ENCODE data around the gene ARHGAP10.

DNA sequence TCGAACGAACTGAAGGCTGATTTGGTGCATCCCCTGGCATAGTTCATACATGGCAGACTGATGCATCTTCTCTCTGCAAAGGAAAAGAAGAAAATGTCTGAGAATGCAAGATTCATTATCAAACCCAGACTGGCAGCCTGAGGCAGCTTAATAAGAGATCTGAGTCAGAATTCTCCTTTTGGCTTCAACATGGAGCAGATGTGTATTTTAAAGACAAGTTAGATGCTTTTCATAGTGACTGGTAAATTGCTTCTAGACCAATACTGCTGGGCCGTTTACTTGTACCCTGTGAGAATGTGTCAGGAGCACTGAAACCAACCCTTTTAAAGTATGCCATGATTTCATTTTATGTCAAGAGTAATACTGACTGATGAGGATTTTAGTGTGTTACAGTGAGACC lies 388.3 kb downstream of the ARHGAP10 start:
- no peak for TF ChIP-seq POLR2A (IDR thresholded peaks at IDR 0.05)
- TF ChIP-seq, protein P1, sequence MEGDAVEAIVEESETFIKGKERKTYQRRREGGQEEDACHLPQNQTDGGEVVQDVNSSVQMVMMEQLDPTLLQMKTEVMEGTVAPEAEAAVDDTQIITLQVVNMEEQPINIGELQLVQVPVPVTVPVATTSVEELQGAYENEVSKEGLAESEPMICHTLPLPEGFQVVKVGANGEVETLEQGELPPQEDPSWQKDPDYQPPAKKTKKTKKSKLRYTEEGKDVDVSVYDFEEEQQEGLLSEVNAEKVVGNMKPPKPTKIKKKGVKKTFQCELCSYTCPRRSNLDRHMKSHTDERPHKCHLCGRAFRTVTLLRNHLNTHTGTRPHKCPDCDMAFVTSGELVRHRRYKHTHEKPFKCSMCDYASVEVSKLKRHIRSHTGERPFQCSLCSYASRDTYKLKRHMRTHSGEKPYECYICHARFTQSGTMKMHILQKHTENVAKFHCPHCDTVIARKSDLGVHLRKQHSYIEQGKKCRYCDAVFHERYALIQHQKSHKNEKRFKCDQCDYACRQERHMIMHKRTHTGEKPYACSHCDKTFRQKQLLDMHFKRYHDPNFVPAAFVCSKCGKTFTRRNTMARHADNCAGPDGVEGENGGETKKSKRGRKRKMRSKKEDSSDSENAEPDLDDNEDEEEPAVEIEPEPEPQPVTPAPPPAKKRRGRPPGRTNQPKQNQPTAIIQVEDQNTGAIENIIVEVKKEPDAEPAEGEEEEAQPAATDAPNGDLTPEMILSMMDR (IDR thresholded peaks at IDR 0.05), result no peak

Measured in Peyer's patch (tissue), 4 donors.